IgD-negative memory B cell (primary cell): ENCODE data around the gene HIVEP3. TPM values are rescaled to one million over a fixed set of nuclear protein-coding genes. Genes with fewer than 3 reads are reported as not detected.
"Not testable (repeated sequence)": the region's sequence is repeated elsewhere in the genome, so short reads cannot be mapped to it uniquely, and the experiment has no call there.

Experiments used
- H3K27ac Mint-ChIP-seq, 3 donors: one replicate each; pipeline ENCODE4 v1.8.0; 2020 to 2022; ENCODE audit warnings: mild to moderate bottlenecking in 3 of 3, mixed read lengths in 3 of 3, moderate library complexity in 1 of 3
- H3K27me3 Mint-ChIP-seq: one replicate; pipeline ENCODE4 v1.8.0; 2021; ENCODE audit warnings: mixed read lengths
- H3K36me3 Mint-ChIP-seq: one replicate; pipeline ENCODE4 v1.8.0; 2020; ENCODE audit warnings: mild to moderate bottlenecking, mixed read lengths
- H3K4me1 Mint-ChIP-seq, 3 donors: one replicate each; pipeline ENCODE4 v1.8.0; 2020 to 2022; ENCODE audit warnings: mixed read lengths in 3 of 3, mild to moderate bottlenecking in 1 of 3
- H3K4me3 Mint-ChIP-seq, 4 donors: one replicate each; pipeline ENCODE4 v1.8.0; 2020 to 2022; ENCODE audit warnings: mild to moderate bottlenecking in 4 of 4, mixed read lengths in 4 of 4, moderate library complexity in 3 of 4
- H3K9me3 Mint-ChIP-seq, 3 donors: one replicate each; pipeline ENCODE4 v1.8.0; 2020 to 2021; ENCODE audit warnings: mixed read lengths in 3 of 3, mild to moderate bottlenecking in 1 of 3
- polyA plus RNA-seq: library from polyadenylated mRNA; unstranded; fragments of 300-500 nt; fragmentation: Illumina TruSeq; gene quantifications from one replicate; pipeline ENCODE4 v1.2.3, GENCODE V29; 2021

The HIVEP3 gene
- 1.4 TPM for polyA plus RNA-seq

GRCh38 chr1:41918450-41919043 is at the start of gene HIVEP3:
Gene HIVEP3, minus strand, starts transcription at chr1:41918922.
- H3K27ac Mint-ChIP-seq, result no peak within 1 kb of the TSS
- H3K36me3 Mint-ChIP-seq, result peaks cover 3% of the 10 kb centered on the region
- peaks cover 2 to 3% (median 2%) of the 10 kb centered on the region in 3 donors for H3K9me3 Mint-ChIP-seq
- H3K4me1 Mint-ChIP-seq, result peaks cover 17 to 24% (median 21%) of the 10 kb centered on the region in 3 donors
- peak within 1 kb of the TSS; percentile 79 to 93 (median 85) for H3K4me3 Mint-ChIP-seq
- H3K27me3 Mint-ChIP-seq, result peaks cover 54% of the 10 kb centered on the region

- no peak overlapping the region for H3K27ac Mint-ChIP-seq
- peaks cover 5% of the 10 kb centered on the region for H3K27me3 Mint-ChIP-seq
- peaks cover 4% of the 10 kb centered on the region for H3K36me3 Mint-ChIP-seq
- H3K4me3 Mint-ChIP-seq, result no peak overlapping the region
- no peaks in the 10 kb centered on the region for H3K4me1 Mint-ChIP-seq
- H3K9me3 Mint-ChIP-seq, result peaks cover 0 to 4% (median 2%) of the 10 kb centered on the region in 3 donors
Observed at GRCh38 chr1:41964400-41964799, 45.7 kb upstream of the HIVEP3 start.

- Mint-ChIP-seq H3K27me3 (peaks cover 5% of the 10 kb centered on the region), H3K27ac (no peak overlapping the region), H3K4me3 (no peak overlapping the region), H3K36me3 (peaks cover 4% of the 10 kb centered on the region), H3K4me1 (no peaks in the 10 kb centered on the region), H3K9me3 (peaks cover 0 to 4% (median 2%) of the 10 kb centered on the region in 3 donors)
Observed at GRCh38 chr1:41963636-41964035, 44.9 kb upstream of the HIVEP3 start.

GRCh38 chr1:41958015-41958673 is 39.4 kb upstream of the HIVEP3 start:
- no peaks in the 10 kb centered on the region for H3K36me3 Mint-ChIP-seq
- no peak overlapping the region for H3K4me3 Mint-ChIP-seq
- H3K27ac Mint-ChIP-seq, result no peak overlapping the region
- H3K9me3 Mint-ChIP-seq, result no peaks in the 10 kb centered on the region
- H3K4me1 Mint-ChIP-seq, result peaks cover 2 to 9% (median 2%) of the 10 kb centered on the region in 3 donors
- H3K27me3 Mint-ChIP-seq, result peaks cover 5% of the 10 kb centered on the region

GRCh38 chr1:41957568-41957967 is 38.8 kb upstream of the HIVEP3 start:
- no peak overlapping the region for H3K4me3 Mint-ChIP-seq

GRCh38 chr1:41955461-41956159 is 36.9 kb upstream of the HIVEP3 start:
- Mint-ChIP-seq H3K27ac (no peak overlapping the region), H3K36me3 (no peaks in the 10 kb centered on the region), H3K4me3 (no peak overlapping the region), H3K27me3 (peaks cover 5% of the 10 kb centered on the region), H3K9me3 (peaks cover 0 to 11% (median 0%) of the 10 kb centered on the region in 3 donors), H3K4me1 (peaks cover 2 to 9% (median 2%) of the 10 kb centered on the region in 3 donors)

More at GRCh38 chr1:41957568-41957967, 38.8 kb upstream of the HIVEP3 start:
- Mint-ChIP-seq H3K36me3 (no peaks in the 10 kb centered on the region), H3K27me3 (peaks cover 5% of the 10 kb centered on the region), H3K4me1 (peaks cover 2 to 9% (median 2%) of the 10 kb centered on the region in 3 donors), H3K9me3 (no peaks in the 10 kb centered on the region), H3K27ac (no peak overlapping the region)

GRCh38 chr1:41954533-41954944 is 35.8 kb upstream of the HIVEP3 start:
- Mint-ChIP-seq H3K9me3 (peaks cover 0 to 11% (median 0%) of the 10 kb centered on the region in 3 donors), H3K4me1 (peaks cover 2 to 9% (median 2%) of the 10 kb centered on the region in 3 donors), H3K27ac (no peak overlapping the region), H3K27me3 (peaks cover 4% of the 10 kb centered on the region), H3K36me3 (no peaks in the 10 kb centered on the region), H3K4me3 (no peak overlapping the region)

- H3K4me1 Mint-ChIP-seq, result peaks cover 2 to 9% (median 2%) of the 10 kb centered on the region in 3 donors
- H3K36me3 Mint-ChIP-seq, result no peaks in the 10 kb centered on the region
- peaks cover 2 to 11% (median 2%) of the 10 kb centered on the region in 3 donors for H3K9me3 Mint-ChIP-seq
Observed at GRCh38 chr1:41953291-41953690, 34.6 kb upstream of the HIVEP3 start.

GRCh38 chr1:41952208-41952607 is 33.5 kb upstream of the HIVEP3 start:
- H3K4me1 Mint-ChIP-seq, result peaks cover 2 to 9% (median 2%) of the 10 kb centered on the region in 3 donors
- H3K4me3 Mint-ChIP-seq, result no peak overlapping the region
- no peak overlapping the region for H3K27ac Mint-ChIP-seq
- H3K36me3 Mint-ChIP-seq, result no peaks in the 10 kb centered on the region
- peaks cover 4% of the 10 kb centered on the region for H3K27me3 Mint-ChIP-seq
- peaks cover 2 to 11% (median 2%) of the 10 kb centered on the region in 3 donors for H3K9me3 Mint-ChIP-seq

More at GRCh38 chr1:41953291-41953690, 34.6 kb upstream of the HIVEP3 start:
- Mint-ChIP-seq H3K27ac (no peak overlapping the region), H3K27me3 (peaks cover 4% of the 10 kb centered on the region), H3K4me3 (no peak overlapping the region)

GRCh38 chr1:41951492-41951891 is 32.8 kb upstream of the HIVEP3 start:
- H3K27ac Mint-ChIP-seq, H3K4me1 Mint-ChIP-seq, H3K36me3 Mint-ChIP-seq, H3K4me3 Mint-ChIP-seq, H3K27me3 Mint-ChIP-seq: not testable (repeated sequence)
- H3K9me3 Mint-ChIP-seq, result peaks cover 2 to 11% (median 2%) of the 10 kb centered on the region in 3 donors

- H3K27me3 Mint-ChIP-seq, result peaks cover 3% of the 10 kb centered on the region
- H3K27ac Mint-ChIP-seq, result no peak overlapping the region
- H3K9me3 Mint-ChIP-seq, result peaks cover 2 to 11% (median 2%) of the 10 kb centered on the region in 3 donors
- H3K4me1 Mint-ChIP-seq, result peaks cover 2 to 9% (median 2%) of the 10 kb centered on the region in 3 donors
- no peak overlapping the region for H3K4me3 Mint-ChIP-seq
- no peaks in the 10 kb centered on the region for H3K36me3 Mint-ChIP-seq
Observed at GRCh38 chr1:41950820-41951219, 32.1 kb upstream of the HIVEP3 start.

GRCh38 chr1:41945946-41946345 is 27.2 kb upstream of the HIVEP3 start:
- H3K27me3 Mint-ChIP-seq, H3K36me3 Mint-ChIP-seq, H3K27ac Mint-ChIP-seq, H3K4me1 Mint-ChIP-seq, H3K9me3 Mint-ChIP-seq, H3K4me3 Mint-ChIP-seq: not testable (repeated sequence)

GRCh38 chr1:41943717-41944116 is 25.0 kb upstream of the HIVEP3 start:
- Mint-ChIP-seq H3K27ac (no peak overlapping the region), H3K4me1 (no peaks in the 10 kb centered on the region), H3K9me3 (peaks cover 0 to 7% (median 4%) of the 10 kb centered on the region in 3 donors), H3K27me3 (no peaks in the 10 kb centered on the region), H3K4me3 (no peak overlapping the region), H3K36me3 (no peaks in the 10 kb centered on the region)

- H3K4me1 Mint-ChIP-seq, result no peaks in the 10 kb centered on the region
- H3K27me3 Mint-ChIP-seq, result peaks cover 3% of the 10 kb centered on the region
- no peak overlapping the region for H3K27ac Mint-ChIP-seq
- H3K4me3 Mint-ChIP-seq, result no peak overlapping the region
- no peaks in the 10 kb centered on the region for H3K36me3 Mint-ChIP-seq
- peaks cover 0 to 7% (median 6%) of the 10 kb centered on the region in 3 donors for H3K9me3 Mint-ChIP-seq
Observed at GRCh38 chr1:41942278-41942677, 23.6 kb upstream of the HIVEP3 start.

GRCh38 chr1:41941381-41941780 is 22.7 kb upstream of the HIVEP3 start:
- Mint-ChIP-seq H3K27ac (no peak overlapping the region), H3K36me3 (no peaks in the 10 kb centered on the region), H3K4me3 (no peak overlapping the region), H3K4me1 (no peaks in the 10 kb centered on the region), H3K27me3 (peaks cover 3% of the 10 kb centered on the region), H3K9me3 (peaks cover 0 to 7% (median 6%) of the 10 kb centered on the region in 3 donors)
